DOHH2 (cell line): Measurements from ENCODE around the gene TDRD7.

Experiments used
- CTCF ChIP-seq: fragments of 200-600 bp; sonication (generic); IDR thresholded peaks from one replicate; pipeline ENCODE4 v1.5.1; 2014; ENCODE audit warnings: antibody characterized with exemption, mild to moderate bottlenecking, low read depth, low read length; ENCODE audit not compliant: poor library complexity, severe bottlenecking
- EZH2phosphoT487 ChIP-seq: fragments of 200-600 bp; sonication (generic); IDR thresholded peaks from 2 replicates; pipeline ENCODE4 v1.6.1; 2017; ENCODE audit warnings: borderline replicate concordance, mild to moderate bottlenecking, antibody characterized with exemption, low read length, moderate library complexity, mixed read lengths

GRCh38 chr9:97534961-97535594 is 123.2 kb downstream of the TDRD7 start:
- TF ChIP-seq CTCF (no peak), EZH2phosphoT487 (no peak)
